ENCODE data around the gene CYFIP2. TPM values are rescaled to one million over a fixed set of nuclear protein-coding genes. Genes with fewer than 3 reads are reported as not detected.

CYFIP2 gene
- total RNA-seq, 1 experiment from 2014 or later, result 14.3 TPM

GRCh38 chr5:157248821-157249470 is 17.0 kb upstream of the CYFIP2 start:
- CTCF ChIA-PET, result no interaction called here
- no peak for TF ChIP-seq CTCF (IDR thresholded peaks at IDR 0.05; ENCODE audit: insufficient read depth in 1 of 2, low read depth in 1 of 2, low read length in 1 of 2, severe bottlenecking in 1 of 2, unreplicated experiment in 1 of 2)
- DNase-seq, result no peak
- Histone ChIP-seq H3K4me3 (ENCODE audit: low read depth, low read length) (no peak overlapping the region), H3K27me3 (replicated peaks; ENCODE audit: control insufficient read depth, insufficient read depth, low read length) (no peaks in the 10 kb centered on the region), H3K36me3 (ENCODE audit: control insufficient read depth, insufficient read depth, low read length) (no peaks in the 10 kb centered on the region), H3K4me1 (peaks cover 4% of the 10 kb centered on the region; the same call in 1 of the 2 replicates), H3K9me3 (no peaks in the 10 kb centered on the region)
- H3K4me1 Mint-ChIP-seq (ENCODE audit: low read depth, unreplicated experiment), result no peaks in the 10 kb centered on the region
- H3K27me3 Mint-ChIP-seq (ENCODE audit: insufficient read depth, unreplicated experiment), result no peaks in the 10 kb centered on the region
- intact Hi-C loops (cut with micrococcal nuclease; ENCODE audit: unreplicated experiment), result no loop called here
- BruUV-seq (replicated peaks), result no TSS peak
- POLR2A ChIA-PET, result no interaction called here
- H3K4me3 Mint-ChIP-seq (ENCODE audit: unreplicated experiment), result no peak overlapping the region
- no peaks in the 10 kb centered on the region for H3K36me3 Mint-ChIP-seq (ENCODE audit: insufficient read depth, unreplicated experiment)
- H3K9me3 Mint-ChIP-seq (ENCODE audit: unreplicated experiment), result no peaks in the 10 kb centered on the region
- H3K27ac Mint-ChIP-seq (ENCODE audit: unreplicated experiment), result no peak overlapping the region

GRCh38 chr5:157252711-157253465 is 13.0 kb upstream of the CYFIP2 start:
- H3K27ac Mint-ChIP-seq (ENCODE audit: unreplicated experiment), result no peak overlapping the region

More at GRCh38 chr5:157252711-157253465, 13.0 kb upstream of the CYFIP2 start:
- no peaks in the 10 kb centered on the region for H3K4me1 ChIP-seq
- CTCF ChIA-PET, result interaction anchor here (1.1 to 1.7 kb wide), 3 partner anchors 56 to 104 kb away, joined by 3 to 8 read pairs (median 3); no protein-coding TSS in a partner anchor
- no peaks in the 10 kb centered on the region for H3K27me3 ChIP-seq (replicated peaks; ENCODE audit: control insufficient read depth, insufficient read depth, low read length)
- intact Hi-C loops (cut with micrococcal nuclease; ENCODE audit: unreplicated experiment), result loop anchor here (1.0 to 5.0 kb wide), 4 partner anchors 38 to 224 kb away; no protein-coding TSS in a partner anchor
- Mint-ChIP-seq H3K9me3 (ENCODE audit: unreplicated experiment) (no peaks in the 10 kb centered on the region), H3K4me1 (ENCODE audit: low read depth, unreplicated experiment) (no peaks in the 10 kb centered on the region), H3K36me3 (ENCODE audit: insufficient read depth, unreplicated experiment) (no peaks in the 10 kb centered on the region), H3K27me3 (ENCODE audit: insufficient read depth, unreplicated experiment) (peaks cover 8% of the 10 kb centered on the region), H3K4me3 (ENCODE audit: unreplicated experiment) (no peak overlapping the region)
- BruUV-seq (replicated peaks), result no TSS peak
- H3K36me3 ChIP-seq (ENCODE audit: control insufficient read depth, insufficient read depth, low read length), result no peaks in the 10 kb centered on the region
- DNase-seq, result no peak
- POLR2A ChIA-PET, result no interaction called here
- H3K4me3 ChIP-seq (ENCODE audit: low read depth, low read length), result no peak overlapping the region
- H3K9me3 ChIP-seq, result no peaks in the 10 kb centered on the region
- no peak for TF ChIP-seq CTCF (IDR thresholded peaks at IDR 0.05; ENCODE audit: insufficient read depth in 1 of 2, low read depth in 1 of 2, low read length in 1 of 2, severe bottlenecking in 1 of 2, unreplicated experiment in 1 of 2)

Measured in Caco-2 (cell line).